ENCODE results near the gene DLK1.

DNA sequence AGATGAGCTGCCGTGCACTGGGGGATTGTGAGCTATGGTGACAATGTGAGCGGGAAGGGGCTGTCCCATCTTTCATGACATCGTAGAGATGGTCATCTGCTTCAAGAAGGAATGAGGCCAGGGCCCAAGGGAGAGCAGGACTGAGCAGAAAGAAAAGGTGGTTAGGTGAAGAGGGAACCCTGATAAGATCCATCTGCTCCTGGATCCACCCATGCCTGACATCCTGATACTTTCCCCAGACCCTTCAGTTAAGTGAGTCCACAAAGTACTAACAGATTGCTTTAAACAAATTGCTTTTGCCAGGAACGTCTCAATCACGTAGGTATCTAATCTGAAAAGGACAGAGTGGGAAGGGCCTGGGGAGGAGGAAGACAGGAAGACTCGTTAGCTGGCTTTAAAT lies 25.4 kb upstream of the DLK1 start:
- TF ChIP-seq POLR2A (IDR thresholded peaks at IDR 0.05; ENCODE audit: low read length) (no peak), GATA1 (IDR thresholded peaks at IDR 0.05; ENCODE audit: low read depth, low read length) (no peak)
